HEK293T (cell line): ENCODE data around the gene FAM168B.

Experiments used
- FOXM1 ChIP-seq: fragments of 450-650 bp; IDR thresholded peaks from 2 replicates; pipeline ENCODE4 v1.6.1; 2017; ENCODE audit warnings: mild to moderate bottlenecking, borderline replicate concordance
- SP1 ChIP-seq: fragments of 450-650 bp; IDR thresholded peaks from 2 replicates; pipeline ENCODE4 v1.6.1; 2017
- TF ChIP-seq, protein P1 (sequence below): fragments of 450-650 bp; IDR thresholded peaks from 2 replicates; pipeline ENCODE4 v1.6.1; 2016

DNA sequence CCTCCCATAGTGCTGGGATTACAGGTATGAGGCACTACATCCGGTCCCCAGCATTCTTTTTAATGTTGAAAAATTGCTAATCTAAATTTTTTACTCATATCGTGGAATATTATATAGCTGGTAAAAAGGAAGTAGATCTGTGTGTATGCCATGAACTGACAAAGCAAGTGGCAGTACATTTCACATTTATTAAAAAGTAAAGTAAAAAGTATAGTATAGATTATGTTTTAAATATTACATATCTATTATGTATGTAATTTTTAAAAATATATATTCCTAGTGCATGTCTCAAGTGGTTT is 37.0 kb upstream of the FAM168B start:
- TF ChIP-seq SP1: no peak
- TF ChIP-seq, protein P1, sequence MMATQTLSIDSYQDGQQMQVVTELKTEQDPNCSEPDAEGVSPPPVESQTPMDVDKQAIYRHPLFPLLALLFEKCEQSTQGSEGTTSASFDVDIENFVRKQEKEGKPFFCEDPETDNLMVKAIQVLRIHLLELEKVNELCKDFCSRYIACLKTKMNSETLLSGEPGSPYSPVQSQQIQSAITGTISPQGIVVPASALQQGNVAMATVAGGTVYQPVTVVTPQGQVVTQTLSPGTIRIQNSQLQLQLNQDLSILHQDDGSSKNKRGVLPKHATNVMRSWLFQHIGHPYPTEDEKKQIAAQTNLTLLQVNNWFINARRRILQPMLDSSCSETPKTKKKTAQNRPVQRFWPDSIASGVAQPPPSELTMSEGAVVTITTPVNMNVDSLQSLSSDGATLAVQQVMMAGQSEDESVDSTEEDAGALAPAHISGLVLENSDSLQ: no peak
- TF ChIP-seq FOXM1: no peak
